NT2/D1 (cell line): ENCODE measurements around the gene P3H1.
A peak's percentile ranks its signal among the peaks of the same experiment; 100 is the strongest.

ENCODE experiments used
- DNase-seq: peaks from one replicate; pipeline ENCODE4 v3.0.0-alpha.2; 2011; ENCODE audit warnings: low read depth, low spot score
- H3K27me3 ChIP-seq: 2 replicates; pipeline ENCODE4 v1.6.0; 2011; ENCODE audit warnings: mild to moderate bottlenecking; ENCODE audit not compliant: insufficient read length, insufficient read depth
- H3K36me3 ChIP-seq: 2 replicates; pipeline ENCODE4 v1.6.1; 2011; ENCODE audit warnings: mild to moderate bottlenecking, low read length, mixed read lengths; ENCODE audit not compliant: insufficient read depth, insufficient read length
- H3K4me1 ChIP-seq: 2 replicates; pipeline ENCODE4 v1.5.1; 2011; ENCODE audit not compliant: insufficient read depth, insufficient read length
- H3K4me3 ChIP-seq: 2 replicates; pipeline ENCODE4 v1.5.1; 2011; ENCODE audit warnings: low read depth; ENCODE audit not compliant: insufficient read length
- H3K9ac ChIP-seq: 2 replicates; pipeline ENCODE4 v1.6.0; 2011; ENCODE audit warnings: low read depth; ENCODE audit not compliant: insufficient read length
- H3K9me3 ChIP-seq: 2 replicates; pipeline ENCODE4 v1.5.1; 2011; ENCODE audit warnings: mild to moderate bottlenecking, low read length; ENCODE audit not compliant: insufficient read depth
- SUZ12 ChIP-seq: IDR thresholded peaks from 2 replicates; pipeline ENCODE4 v1.6.1; 2011; ENCODE audit not compliant: insufficient read length, insufficient read depth; ENCODE audit errors: extremely low read depth
- YY1 ChIP-seq: IDR thresholded peaks from 2 replicates; pipeline ENCODE4 v1.6.1; 2011; ENCODE audit not compliant: insufficient read length, insufficient read depth
- ZNF274 ChIP-seq: IDR thresholded peaks from 2 replicates; pipeline ENCODE4 v1.6.1; 2011; ENCODE audit warnings: mild to moderate bottlenecking, low read depth, low read length

Gene P3H1

GRCh38 chr1:42738678-42739226 lies 28.1 kb downstream of the P3H1 start:
- DNase-seq = no peak
- H3K4me1 ChIP-seq = peaks cover 58% of the 10 kb centered on the region
- H3K9ac ChIP-seq = peak overlapping the region; percentile 91
- TF ChIP-seq SUZ12 (no peak), ZNF274 (no peak), YY1 (no peak)
- H3K27me3 ChIP-seq = no peaks in the 10 kb centered on the region
- H3K4me3 ChIP-seq = peak overlapping the region; percentile 60
- H3K9me3 ChIP-seq = no peaks in the 10 kb centered on the region
- peaks cover 7% of the 10 kb centered on the region for H3K36me3 ChIP-seq

GRCh38 chr1:42737986-42738677 lies 28.7 kb downstream of the P3H1 start:
- no peak overlapping the region for H3K9ac ChIP-seq
- H3K4me3 ChIP-seq = no peak overlapping the region
- TF ChIP-seq SUZ12 = no peak
- TF ChIP-seq YY1 = no peak
- no peak for TF ChIP-seq ZNF274
- no peak for DNase-seq
- H3K9me3 ChIP-seq = no peaks in the 10 kb centered on the region
- H3K36me3 ChIP-seq = peaks cover 7% of the 10 kb centered on the region
- peaks cover 59% of the 10 kb centered on the region for H3K4me1 ChIP-seq
- H3K27me3 ChIP-seq = no peaks in the 10 kb centered on the region

GRCh38 chr1:42737257-42737656 lies 29.6 kb downstream of the P3H1 start:
- Histone ChIP-seq H3K4me1 (peaks cover 56% of the 10 kb centered on the region), H3K9me3 (no peaks in the 10 kb centered on the region), H3K4me3 (no peak overlapping the region), H3K36me3 (peaks cover 7% of the 10 kb centered on the region), H3K9ac (no peak overlapping the region), H3K27me3 (no peaks in the 10 kb centered on the region)
- no peak for TF ChIP-seq YY1
- TF ChIP-seq SUZ12 = no peak
- DNase-seq = no peak

GRCh38 chr1:42736571-42737200 lies 30.1 kb downstream of the P3H1 start:
- Histone ChIP-seq H3K9me3 (no peaks in the 10 kb centered on the region), H3K4me3 (no peak overlapping the region), H3K36me3 (peaks cover 7% of the 10 kb centered on the region), H3K4me1 (peaks cover 53% of the 10 kb centered on the region), H3K9ac (no peak overlapping the region), H3K27me3 (no peaks in the 10 kb centered on the region)
- no peak for DNase-seq
- no peak for TF ChIP-seq SUZ12
- no peak for TF ChIP-seq YY1
- TF ChIP-seq ZNF274 = no peak

GRCh38 chr1:42736152-42736551 lies 30.7 kb downstream of the P3H1 start:
- peak overlapping the region; percentile 18 for H3K9ac ChIP-seq
- peaks cover 7% of the 10 kb centered on the region for H3K36me3 ChIP-seq
- H3K4me1 ChIP-seq = peaks cover 49% of the 10 kb centered on the region
- no peaks in the 10 kb centered on the region for H3K9me3 ChIP-seq
- H3K4me3 ChIP-seq = no peak overlapping the region
- DNase-seq = no peak
- H3K27me3 ChIP-seq = no peaks in the 10 kb centered on the region
- TF ChIP-seq YY1 = no peak
- TF ChIP-seq SUZ12 = no peak
- no peak for TF ChIP-seq ZNF274

- TF ChIP-seq ZNF274 (no peak), YY1 (no peak)
- H3K27me3 ChIP-seq = no peaks in the 10 kb centered on the region
- no peaks in the 10 kb centered on the region for H3K9me3 ChIP-seq
- peak overlapping the region; percentile 42 for H3K9ac ChIP-seq
- H3K4me3 ChIP-seq = no peak overlapping the region
- no peak for DNase-seq
- peaks cover 44% of the 10 kb centered on the region for H3K4me1 ChIP-seq
- peaks cover 7% of the 10 kb centered on the region for H3K36me3 ChIP-seq
These were observed 31.2 kb downstream of the P3H1 start for GRCh38 chr1:42735477-42736105.

- H3K27me3 ChIP-seq = no peaks in the 10 kb centered on the region
- no peak for DNase-seq
These were observed 31.8 kb downstream of the P3H1 start for GRCh38 chr1:42735056-42735455.

More at GRCh38 chr1:42735056-42735455, 31.8 kb downstream of the P3H1 start:
- no peak for TF ChIP-seq YY1
- TF ChIP-seq SUZ12 = no peak
- TF ChIP-seq ZNF274 = no peak
- Histone ChIP-seq H3K4me3 (no peak overlapping the region), H3K9me3 (no peaks in the 10 kb centered on the region), H3K9ac (no peak overlapping the region), H3K36me3 (peaks cover 7% of the 10 kb centered on the region), H3K4me1 (peaks cover 42% of the 10 kb centered on the region)
